Mammary microvascular endothelial cell (primary cell): ENCODE results near the gene CDPF1. TPM values are rescaled to one million over a fixed set of nuclear protein-coding genes. Genes with fewer than 3 reads are reported as not detected.

Source experiments
- total RNA-seq: library from RNA; depleted of rRNA; stranded (reverse); fragments of >200 nt; gene quantifications from 2 replicates; pipeline ENCODE4 v1.2.3, GENCODE V29; 2015

The CDPF1 gene
- 18.0 and 20.4 TPM in 2 replicates for total RNA-seq

DNA sequence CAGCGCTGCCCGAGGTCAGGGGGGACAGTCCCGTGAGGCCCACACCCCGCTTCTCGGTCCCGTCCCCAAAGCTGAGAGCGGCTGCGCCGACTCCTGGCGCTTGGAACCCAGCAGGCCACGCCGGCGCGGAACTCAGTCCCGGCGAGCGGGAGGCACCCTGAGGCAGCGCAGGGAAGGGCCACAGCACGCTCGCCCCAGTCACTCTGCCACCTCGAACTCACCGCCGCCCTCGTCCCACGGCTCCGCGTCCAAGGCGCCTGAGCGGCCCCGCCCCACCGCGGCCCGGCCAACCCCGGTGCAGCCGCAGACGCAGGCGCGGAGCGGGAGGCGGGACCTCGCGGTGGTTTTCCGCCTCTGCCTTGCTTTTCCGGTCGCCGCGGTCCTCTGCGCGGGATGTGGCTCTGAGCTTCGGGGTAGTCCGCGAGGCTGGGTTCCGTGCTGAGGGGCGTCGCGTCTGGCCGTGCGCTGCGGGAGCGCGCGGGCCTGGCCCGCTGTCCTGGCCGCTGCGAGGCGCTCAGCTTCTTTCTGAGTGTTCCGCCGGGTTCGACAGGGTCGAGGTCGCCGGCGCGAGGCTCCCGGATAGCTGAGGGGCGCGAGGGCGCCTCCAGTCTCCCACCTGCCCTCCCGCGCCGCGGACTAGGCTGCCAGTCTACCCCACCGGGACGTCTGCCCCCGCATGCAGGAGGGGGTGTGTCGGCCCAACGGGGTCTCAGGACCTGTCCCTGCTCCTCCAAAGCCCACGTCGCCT, at the start of gene CDPF1:
CDPF1 (minus strand) TSS at position 259 of the 748 bp plus-strand sequence. CDS start 2,009 bp downstream, outside the sequence.

DNA sequence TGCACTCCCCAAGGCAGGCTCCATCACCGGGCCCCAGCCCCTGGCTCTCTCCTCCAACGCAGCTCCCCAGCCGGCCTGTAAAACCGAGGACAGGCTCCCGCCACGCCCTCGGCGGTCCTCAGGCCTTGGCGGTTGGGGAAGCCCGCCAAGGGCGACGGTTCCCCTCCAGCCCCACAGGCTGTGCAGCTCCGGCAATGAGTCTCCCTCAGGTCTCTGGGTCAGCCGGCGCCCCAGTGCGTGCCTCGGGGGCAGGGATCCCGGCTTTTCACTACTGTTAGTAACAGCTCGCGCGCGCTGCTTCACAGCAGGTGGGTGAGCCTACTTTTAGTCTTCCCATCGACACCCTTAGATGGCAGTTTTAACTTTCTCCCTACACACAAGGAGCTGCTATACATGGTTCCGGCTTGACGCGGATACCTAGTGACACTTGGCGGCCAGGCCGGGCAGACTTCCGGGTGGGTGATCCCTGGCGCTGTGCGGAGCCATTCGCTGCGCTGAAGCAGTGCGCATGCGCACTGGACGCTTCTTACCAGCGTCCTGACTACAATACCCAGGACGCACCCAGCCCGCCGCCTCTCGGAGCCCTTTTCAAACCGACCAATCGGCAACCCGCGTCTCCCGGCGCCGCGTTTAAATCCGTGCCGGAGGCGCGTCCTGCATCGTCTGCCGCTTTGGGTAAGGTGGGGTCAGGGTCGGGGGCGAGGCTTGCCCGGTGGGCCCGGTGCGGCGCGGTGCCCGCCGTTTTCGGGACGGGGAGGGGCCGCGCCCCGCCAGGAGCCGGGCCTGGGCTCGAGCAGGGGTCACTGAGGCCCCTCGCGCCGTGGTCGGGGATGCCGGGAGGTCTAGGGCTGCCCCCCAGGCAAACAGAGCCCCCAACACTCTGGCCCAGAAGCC, 46.4 kb upstream of the CDPF1 start, which contains the start of gene GTSE1:
GTSE1 (plus strand) TSS at position 614 of the 894 bp plus-strand sequence. CDS start 531 bp downstream, outside the sequence.

GRCh38 chr22:46267431-46268279, 17.6 kb upstream of the CDPF1 start, which contains the start of gene TTC38:
TTC38 (plus strand) TSS chr22:46268008; CDS start chr22:46268040, 32 bp downstream.

DNA sequence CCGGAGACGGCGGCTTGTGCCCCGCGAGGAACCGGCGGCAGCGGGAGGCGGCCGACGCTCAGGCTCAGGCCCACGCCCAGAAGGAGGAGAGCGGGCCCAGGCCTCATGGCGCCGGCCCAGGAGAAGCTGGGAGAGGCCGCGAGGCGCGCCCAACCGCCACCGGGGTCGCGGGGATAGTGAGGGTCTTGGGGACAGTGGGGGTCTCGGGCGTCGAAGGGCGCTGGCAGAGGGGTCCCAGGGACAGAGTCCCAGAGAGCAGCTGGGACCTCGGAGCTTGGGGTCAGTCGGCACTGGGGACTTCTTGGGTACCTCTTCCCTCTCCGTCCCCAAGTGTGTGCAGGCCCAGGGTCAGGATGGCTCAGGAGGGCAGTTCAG, 13.1 kb upstream of the CDPF1 start, which contains the start of gene PKDREJ:
PKDREJ (minus strand) TSS at position 128 of the 375 bp plus-strand sequence; CDS start at position 107, 21 bp downstream.

Other genes with a start within 250 kb of the CDPF1 start
- gene PPARA, start 99.8 kb downstream of the CDPF1 start, total RNA-seq = 2.9 and 7.0 TPM in 2 replicates
- gene PKDREJ, start 13.1 kb upstream of the CDPF1 start, total RNA-seq = 0.05 TPM in 1 of 2 replicates, not detected in the other
- gene TTC38, start 17.7 kb upstream of the CDPF1 start, total RNA-seq = 27.3 and 41.7 TPM in 2 replicates
- gene GTSE1, start 46.6 kb upstream of the CDPF1 start, total RNA-seq = 19.7 and 21.9 TPM in 2 replicates
- 34.9 and 36.1 TPM in 2 replicates for gene TRMU, start 85.4 kb upstream of the CDPF1 start, total RNA-seq